ENCODE data around the gene REEP6. TPM values are rescaled to one million over a fixed set of nuclear protein-coding genes. Genes with fewer than 3 reads are reported as not detected.

Gene REEP6
- polyA plus RNA-seq, 1 donor = 228 TPM

DNA sequence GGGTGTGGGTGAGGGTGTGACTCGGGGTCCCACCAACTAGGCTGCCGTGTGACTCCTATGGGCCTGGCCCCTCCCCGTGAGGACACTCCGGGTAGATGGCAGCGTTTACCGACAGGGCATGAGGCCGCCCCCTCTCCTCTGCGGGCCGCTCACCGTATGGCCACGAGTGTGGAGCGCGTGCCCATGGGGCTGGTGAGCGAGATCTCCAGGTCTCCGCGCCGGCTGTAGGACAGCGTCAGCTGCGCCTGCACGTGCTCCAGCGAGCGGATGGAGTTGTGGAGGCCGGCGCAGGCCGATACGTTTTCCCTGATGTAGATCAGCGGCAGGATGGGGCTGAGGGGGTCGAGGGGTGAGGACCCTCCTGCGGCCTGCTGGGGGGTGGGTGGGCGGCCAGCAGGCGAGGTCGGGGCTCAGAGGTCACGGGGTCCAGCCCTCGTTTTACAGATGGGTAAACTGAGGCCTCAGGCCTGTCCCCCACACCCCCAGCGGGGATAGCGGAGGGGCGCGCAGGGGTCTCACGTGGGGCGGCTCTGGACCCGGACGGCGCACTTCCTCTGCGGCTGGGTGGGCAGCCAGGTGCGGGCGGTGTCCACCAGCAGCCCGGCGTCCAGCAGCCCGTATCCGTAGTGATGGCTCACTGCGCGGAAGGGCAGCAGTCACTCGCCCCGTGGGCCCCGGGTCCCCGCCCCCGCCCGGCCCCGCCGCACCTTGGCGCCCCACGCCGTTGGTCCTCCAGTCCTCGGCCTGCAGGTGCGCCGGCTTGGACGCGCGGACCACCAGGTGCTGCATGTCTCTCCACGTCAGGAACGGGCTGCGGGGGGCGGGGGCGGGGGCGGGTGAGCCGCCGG lies 7.6 kb upstream of the REEP6 start:
- no peak overlapping the region for H3K4me3 ChIP-seq (ENCODE audit: low read length)
- DNase-seq = no peak
- peaks cover 3% of the 10 kb centered on the region for H3K4me1 ChIP-seq (ENCODE audit: control insufficient read depth, insufficient read depth, low read length)
- no peaks in the 10 kb centered on the region for H3K27me3 ChIP-seq (ENCODE audit: control insufficient read depth, insufficient read depth, low read length)
- H3K36me3 ChIP-seq (ENCODE audit: control insufficient read depth, insufficient read depth, low read length) = no peaks in the 10 kb centered on the region
- no CpG with 5 or more reads among the region's 77 CpGs for WGBS (ENCODE audit: insufficient coverage, low lambda C conversion rate)
- no peak overlapping the region for H3K27ac ChIP-seq (ENCODE audit: low read length)
- H3K9me3 ChIP-seq (ENCODE audit: control insufficient read depth, low read depth, low read length) = no peaks in the 10 kb centered on the region

DNA sequence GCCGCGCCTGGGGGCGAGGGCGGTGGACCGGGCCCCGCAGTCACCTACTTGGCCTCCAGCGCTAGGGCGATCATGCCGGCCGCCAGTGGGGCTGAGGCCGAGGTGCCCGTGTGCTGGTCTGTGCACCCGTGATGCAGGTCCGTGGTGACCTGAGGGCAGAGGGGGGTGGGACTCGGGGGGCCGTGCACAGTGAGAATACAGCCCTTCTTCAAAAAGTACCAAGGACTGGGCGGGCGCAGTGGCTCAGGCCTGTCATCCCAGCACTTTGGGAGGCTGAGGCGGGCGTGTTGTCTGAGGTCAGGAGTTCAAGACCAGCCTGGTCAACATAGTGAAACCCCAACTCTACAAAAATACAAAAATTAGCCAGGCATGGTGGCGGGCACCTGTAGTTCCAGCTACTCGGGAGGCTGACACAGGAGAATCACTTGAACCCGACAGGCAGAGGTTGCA lies 7.0 kb upstream of the REEP6 start:
- DNase-seq = no peak
- Histone ChIP-seq H3K27ac (ENCODE audit: low read length) (no peak overlapping the region), H3K9me3 (ENCODE audit: control insufficient read depth, low read depth, low read length) (no peaks in the 10 kb centered on the region), H3K27me3 (ENCODE audit: control insufficient read depth, insufficient read depth, low read length) (no peaks in the 10 kb centered on the region), H3K4me1 (ENCODE audit: control insufficient read depth, insufficient read depth, low read length) (peaks cover 3% of the 10 kb centered on the region), H3K36me3 (ENCODE audit: control insufficient read depth, insufficient read depth, low read length) (no peaks in the 10 kb centered on the region), H3K4me3 (ENCODE audit: low read length) (no peak overlapping the region)
- no CpG with 5 or more reads among the region's 23 CpGs for WGBS (ENCODE audit: insufficient coverage, low lambda C conversion rate)

DNA sequence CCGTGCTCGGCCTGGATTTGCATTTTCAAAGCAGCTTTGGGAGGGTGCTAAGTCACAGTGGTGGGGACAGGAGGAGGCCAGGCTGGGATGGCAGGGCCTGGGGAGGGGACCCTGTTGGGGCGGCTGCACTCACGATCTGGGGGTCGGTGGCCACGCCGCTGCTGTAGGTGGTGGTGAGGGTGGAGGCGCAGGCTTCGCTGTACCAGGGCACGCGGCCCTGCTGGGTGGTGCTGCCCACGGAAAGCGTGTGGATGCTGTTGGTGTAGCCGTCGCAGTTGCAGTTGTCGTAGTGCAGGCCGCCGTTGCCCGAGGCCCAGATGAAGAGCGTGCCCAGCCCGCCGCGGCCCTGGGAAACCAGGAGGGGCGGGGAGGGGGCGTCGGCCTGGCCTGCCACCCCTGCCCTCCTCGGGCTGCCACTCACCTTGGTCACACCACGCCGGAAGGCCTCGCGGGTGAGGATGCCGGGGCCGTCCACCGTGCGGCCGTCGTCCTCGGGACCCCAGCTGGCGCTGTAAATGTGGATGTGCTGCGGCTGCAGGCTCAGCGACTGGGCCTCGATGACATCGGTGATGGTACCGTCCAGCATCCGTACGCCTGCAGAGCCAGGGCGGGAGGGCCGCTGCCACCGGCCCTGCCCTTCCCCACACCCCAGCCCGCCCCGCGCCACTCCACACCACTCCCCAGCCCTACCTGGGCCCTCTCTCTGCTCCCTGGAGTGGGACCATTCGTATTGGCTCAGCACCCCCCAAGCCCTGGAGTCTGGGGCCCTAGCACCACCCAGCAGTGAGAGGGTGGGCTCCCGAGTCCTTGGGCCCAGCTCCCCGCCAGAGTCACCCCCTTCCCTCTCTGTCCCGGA lies 4.0 kb upstream of the REEP6 start:
- H3K4me1 ChIP-seq (ENCODE audit: control insufficient read depth, insufficient read depth, low read length) = peaks cover 9% of the 10 kb centered on the region
- peaks cover 5% of the 10 kb centered on the region for H3K27me3 ChIP-seq (ENCODE audit: control insufficient read depth, insufficient read depth, low read length)
- H3K36me3 ChIP-seq (ENCODE audit: control insufficient read depth, insufficient read depth, low read length) = no peaks in the 10 kb centered on the region
- no peak overlapping the region for H3K4me3 ChIP-seq (ENCODE audit: low read length)
- DNase-seq = no peak
- no CpG with 5 or more reads among the region's 56 CpGs for WGBS (ENCODE audit: insufficient coverage, low lambda C conversion rate)
- no peak overlapping the region for H3K27ac ChIP-seq (ENCODE audit: low read length)
- no peaks in the 10 kb centered on the region for H3K9me3 ChIP-seq (ENCODE audit: control insufficient read depth, low read depth, low read length)

- Histone ChIP-seq H3K27me3 (ENCODE audit: control insufficient read depth, insufficient read depth, low read length) (peaks cover 5% of the 10 kb centered on the region), H3K9me3 (ENCODE audit: control insufficient read depth, low read depth, low read length) (no peaks in the 10 kb centered on the region), H3K4me3 (ENCODE audit: low read length) (no peak overlapping the region), H3K36me3 (ENCODE audit: control insufficient read depth, insufficient read depth, low read length) (no peaks in the 10 kb centered on the region), H3K4me1 (ENCODE audit: control insufficient read depth, insufficient read depth, low read length) (peaks cover 11% of the 10 kb centered on the region), H3K27ac (ENCODE audit: low read length) (no peak overlapping the region)
- WGBS (ENCODE audit: insufficient coverage, low lambda C conversion rate) = no CpG with 5 or more reads among the region's 40 CpGs
- DNase-seq = no peak
Measured at GRCh38 chr19:1487576-1488281, 3.3 kb upstream of the REEP6 start.

GRCh38 chr19:1488282-1488601 lies 2.7 kb upstream of the REEP6 start:
- Histone ChIP-seq H3K36me3 (ENCODE audit: control insufficient read depth, insufficient read depth, low read length) (no peaks in the 10 kb centered on the region), H3K9me3 (ENCODE audit: control insufficient read depth, low read depth, low read length) (no peaks in the 10 kb centered on the region), H3K4me3 (ENCODE audit: low read length) (no peak overlapping the region), H3K4me1 (ENCODE audit: control insufficient read depth, insufficient read depth, low read length) (peaks cover 16% of the 10 kb centered on the region), H3K27me3 (ENCODE audit: control insufficient read depth, insufficient read depth, low read length) (peaks cover 5% of the 10 kb centered on the region), H3K27ac (ENCODE audit: low read length) (no peak overlapping the region)
- no peak for DNase-seq
- no CpG with 5 or more reads among the region's 11 CpGs for WGBS (ENCODE audit: insufficient coverage, low lambda C conversion rate)

DNA sequence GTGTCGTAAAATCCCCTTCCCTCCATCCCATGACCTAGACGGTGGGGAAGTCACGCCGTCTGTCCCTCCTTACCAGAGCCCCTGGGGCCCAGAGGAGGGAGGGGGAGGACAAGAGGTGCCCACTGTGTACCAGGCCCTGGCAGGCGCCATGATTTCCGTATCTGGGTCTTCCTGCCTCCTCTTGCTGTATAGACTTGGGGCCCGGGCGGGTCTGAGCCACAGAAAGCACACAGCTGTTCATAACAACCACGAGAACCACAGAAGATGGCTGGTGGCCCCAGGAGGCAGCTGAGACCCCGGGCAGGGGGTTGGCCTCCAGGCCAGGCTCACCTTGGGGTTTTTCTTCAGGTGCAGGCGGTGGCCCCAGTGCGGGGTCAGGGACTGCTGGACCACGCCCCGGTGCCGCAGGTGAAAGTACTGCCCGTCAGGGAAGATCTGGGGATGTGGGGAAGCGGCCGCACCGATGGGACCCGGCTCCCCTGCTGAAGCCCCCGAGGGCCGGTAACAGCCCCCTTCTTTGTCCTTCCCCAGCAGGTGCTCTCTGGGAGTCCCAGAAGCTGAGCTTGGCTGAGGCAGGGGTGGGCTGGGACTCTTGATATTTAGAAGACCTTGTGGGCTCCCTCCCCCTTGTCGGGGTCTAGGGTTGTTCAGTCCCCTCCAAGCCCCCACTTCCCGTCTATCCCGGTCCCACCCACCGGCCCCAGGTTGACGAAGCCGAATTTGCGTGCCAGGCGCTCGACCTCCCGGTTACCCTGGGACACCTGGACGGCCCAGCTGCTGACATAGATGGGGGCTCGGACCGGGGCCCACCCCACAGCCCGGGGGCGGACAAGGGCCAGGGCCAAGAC lies 1.3 kb upstream of the REEP6 start:
- H3K4me3 ChIP-seq (ENCODE audit: low read length) = peak overlapping the region; percentile 62
- no peaks in the 10 kb centered on the region for H3K9me3 ChIP-seq (ENCODE audit: control insufficient read depth, low read depth, low read length)
- H3K27ac ChIP-seq (ENCODE audit: low read length) = peak overlapping the region; percentile 65
- H3K4me1 ChIP-seq (ENCODE audit: control insufficient read depth, insufficient read depth, low read length) = peaks cover 28% of the 10 kb centered on the region
- H3K27me3 ChIP-seq (ENCODE audit: control insufficient read depth, insufficient read depth, low read length) = peaks cover 5% of the 10 kb centered on the region
- peak in 1 of 2 donors; percentile 50 for DNase-seq
- H3K36me3 ChIP-seq (ENCODE audit: control insufficient read depth, insufficient read depth, low read length) = no peaks in the 10 kb centered on the region
- no CpG with 5 or more reads among the region's 37 CpGs for WGBS (ENCODE audit: insufficient coverage, low lambda C conversion rate)

DNA sequence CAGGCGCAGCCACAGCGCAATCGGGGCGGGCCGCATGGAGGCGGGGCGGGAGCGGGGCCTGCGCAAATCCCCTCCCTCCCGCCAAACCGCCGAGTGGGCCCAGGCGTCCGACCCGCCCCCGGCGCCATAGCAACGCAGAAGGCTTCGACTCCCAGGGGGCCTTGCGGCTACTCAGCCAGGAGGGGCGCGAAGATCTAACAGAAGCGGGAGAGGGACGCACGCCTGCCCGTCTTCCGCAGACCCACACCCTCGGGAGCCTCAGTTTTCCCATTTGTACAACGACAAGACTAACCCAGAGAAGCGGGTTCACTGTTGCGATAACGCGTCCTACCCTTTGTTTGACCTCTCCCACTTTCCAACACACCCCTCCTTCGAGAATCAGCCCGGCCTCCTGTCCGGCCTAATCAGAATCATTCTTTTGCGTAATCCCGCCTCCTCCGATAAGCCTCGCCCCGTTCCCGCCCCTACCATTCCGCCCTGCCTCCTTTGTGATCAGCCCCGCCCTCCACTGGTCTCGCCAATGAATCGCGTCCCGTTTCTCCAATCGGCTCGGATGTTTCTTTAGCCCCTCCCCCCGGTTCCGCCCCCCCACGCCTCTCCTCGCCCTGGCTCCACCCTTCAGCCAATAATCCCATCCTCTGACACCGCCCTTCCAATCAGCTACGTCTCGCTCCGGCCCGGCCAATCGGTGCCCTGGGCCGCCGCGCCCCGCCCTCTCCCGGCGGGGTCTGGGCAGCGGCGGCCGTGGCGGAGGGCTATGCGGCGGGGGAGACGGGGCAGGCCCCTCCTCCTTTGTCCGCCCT lies 469 bp upstream of the REEP6 start, which contains the start of gene PCSK4:
TSS of gene PCSK4 (minus strand) at position 40 of the 803 bp plus-strand sequence. CDS start at position 36, 4 bp downstream.
- Histone ChIP-seq H3K27me3 (ENCODE audit: control insufficient read depth, insufficient read depth, low read length) (peaks cover 5% of the 10 kb centered on the region), H3K4me1 (ENCODE audit: control insufficient read depth, insufficient read depth, low read length) (peaks cover 36% of the 10 kb centered on the region), H3K27ac (ENCODE audit: low read length) (peak within 1 kb of the TSS; percentile 83), H3K36me3 (ENCODE audit: control insufficient read depth, insufficient read depth, low read length) (peaks cover 2% of the 10 kb centered on the region), H3K9me3 (ENCODE audit: control insufficient read depth, low read depth, low read length) (peaks cover 7% of the 10 kb centered on the region), H3K4me3 (ENCODE audit: low read length) (peak within 1 kb of the TSS; percentile 92)
- WGBS (ENCODE audit: insufficient coverage, low lambda C conversion rate) = 0% methylated on average over 1 of the region's 74 CpGs
- DNase-seq = peak; percentile 99 to 100

DNA sequence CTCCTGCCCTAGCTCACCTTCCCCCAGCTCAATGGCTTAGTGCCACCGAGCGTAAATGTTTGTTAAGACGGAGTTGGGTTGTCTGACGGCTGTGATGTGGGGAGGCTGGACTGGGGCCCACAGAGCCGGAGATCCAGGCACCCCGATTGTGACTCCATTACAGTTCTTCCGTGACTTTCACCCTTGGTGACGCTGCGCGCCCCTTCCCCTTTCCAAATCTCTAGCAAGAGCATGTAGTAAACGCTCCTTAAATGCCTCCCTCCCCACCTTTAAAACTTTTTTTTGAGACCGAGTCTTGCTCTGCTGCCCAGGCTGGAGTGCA lies 829 bp downstream of the REEP6 start:
- H3K4me1 ChIP-seq (ENCODE audit: control insufficient read depth, insufficient read depth, low read length) = peaks cover 49% of the 10 kb centered on the region
- peaks cover 12% of the 10 kb centered on the region for H3K9me3 ChIP-seq (ENCODE audit: control insufficient read depth, low read depth, low read length)
- DNase-seq = peak in 1 of 2 donors; percentile 43
- H3K36me3 ChIP-seq (ENCODE audit: control insufficient read depth, insufficient read depth, low read length) = peaks cover 4% of the 10 kb centered on the region
- peak overlapping the region; percentile 83 for H3K27ac ChIP-seq (ENCODE audit: low read length)
- H3K27me3 ChIP-seq (ENCODE audit: control insufficient read depth, insufficient read depth, low read length) = peaks cover 5% of the 10 kb centered on the region
- peak overlapping the region; percentile 92 for H3K4me3 ChIP-seq (ENCODE audit: low read length)
- WGBS (ENCODE audit: insufficient coverage, low lambda C conversion rate) = no CpG with 5 or more reads among the region's 12 CpGs

- peak overlapping the region; percentile 92 for H3K4me3 ChIP-seq (ENCODE audit: low read length)
- WGBS (ENCODE audit: insufficient coverage, low lambda C conversion rate) = no CpG with 5 or more reads among the region's 10 CpGs
- peaks cover 18% of the 10 kb centered on the region for H3K9me3 ChIP-seq (ENCODE audit: control insufficient read depth, low read depth, low read length)
- H3K4me1 ChIP-seq (ENCODE audit: control insufficient read depth, insufficient read depth, low read length) = peaks cover 56% of the 10 kb centered on the region
- DNase-seq = peak in 1 of 2 donors; percentile 82
- H3K27me3 ChIP-seq (ENCODE audit: control insufficient read depth, insufficient read depth, low read length) = peaks cover 5% of the 10 kb centered on the region
- H3K36me3 ChIP-seq (ENCODE audit: control insufficient read depth, insufficient read depth, low read length) = peaks cover 7% of the 10 kb centered on the region
- H3K27ac ChIP-seq (ENCODE audit: low read length) = peak overlapping the region; percentile 83
Measured at GRCh38 chr19:1492474-1493006, 1.6 kb downstream of the REEP6 start.
